HT1080 (cell line): Measurements from ENCODE around the gene IDH1. TPM values are rescaled to one million over a fixed set of nuclear protein-coding genes. Genes with fewer than 3 reads are reported as not detected.
"Not testable (repeated sequence)": the region's sequence is repeated elsewhere in the genome, so short reads cannot be mapped to it uniquely, and the experiment has no call there.

ENCODE experiments used
- DNase-seq: peaks from one replicate; pipeline ENCODE4 v3.0.0-alpha.2; 2015; ENCODE audit warnings: low read depth
- polyA plus RNA-seq, 2 experiments: library from polyadenylated mRNA; depleted of rRNA; stranded (reverse); fragments of >200 nt; gene quantifications; 2 replicates each; pipeline ENCODE4 v1.2.3, GENCODE V29; 2015
- total RNA-seq: library from RNA; depleted of rRNA; stranded (reverse); fragments of >200 nt; shearing (Covaris generic); gene quantifications from 2 replicates; pipeline ENCODE4 v1.2.3, GENCODE V29; 2014; rRNA removed

IDH1 gene
- total RNA-seq, result 62.6 and 66.3 TPM in 2 replicates
- polyA plus RNA-seq (2015; cell fraction: cytosol; rRNA removed), result 43.4 and 47.6 TPM in 2 replicates
- polyA plus RNA-seq (2015; cell fraction: nucleus; rRNA removed), result 76.9 and 83.9 TPM in 2 replicates

- peak; percentile 93 for DNase-seq
These were observed at the start of gene IDH1 for GRCh38 chr2:208254871-208255556. TSS of gene IDH1 (minus strand) at chr2:208255071. CDS start at chr2:208251551, 3,520 bp downstream.

GRCh38 chr2:208304157-208304556, 49.3 kb upstream of the IDH1 start:
- no peak for DNase-seq

- no peak for DNase-seq
These were observed 46.2 kb upstream of the IDH1 start for GRCh38 chr2:208300847-208301618.

DNA sequence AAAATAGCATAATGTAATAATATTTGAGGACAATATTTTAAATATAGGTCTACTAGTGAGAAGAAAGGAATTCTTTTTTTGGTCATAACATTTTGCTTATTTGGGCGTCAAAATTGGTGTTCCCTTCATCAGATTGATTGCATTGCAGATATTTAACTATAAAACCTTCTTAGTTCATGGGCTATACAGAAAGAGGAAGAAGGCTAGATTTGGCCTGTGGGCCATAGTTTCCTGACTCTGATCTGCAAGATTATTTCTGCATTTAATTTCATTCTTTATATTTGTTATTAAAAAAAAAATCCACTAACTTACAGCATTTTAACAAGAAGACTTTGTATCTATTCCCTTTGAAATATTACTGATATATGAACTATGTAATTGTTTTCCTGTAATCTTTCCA, 43.1 kb upstream of the IDH1 start:
- DNase-seq, result no peak

DNA sequence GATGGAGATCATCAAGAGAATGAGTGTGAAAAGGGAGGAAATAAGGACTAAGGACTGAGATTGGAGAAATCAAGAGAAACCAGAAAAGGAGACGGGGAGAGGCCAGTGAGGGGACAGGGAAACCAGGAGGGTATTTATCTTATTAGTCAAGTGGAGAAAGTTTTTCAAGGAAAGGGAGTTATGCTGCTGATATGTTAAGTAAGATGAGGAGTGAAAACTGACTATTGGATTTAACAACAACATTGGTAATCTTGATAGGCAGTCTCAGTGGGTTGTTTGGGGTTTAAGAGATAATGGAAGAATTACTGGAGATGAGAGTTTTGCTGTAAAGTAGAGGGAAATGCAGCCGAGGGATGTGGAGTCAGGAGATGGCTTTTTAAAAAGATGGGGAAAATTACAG, 41.7 kb upstream of the IDH1 start:
- no peak for DNase-seq

- no peak for DNase-seq
These were observed 41.0 kb upstream of the IDH1 start for GRCh38 chr2:208295834-208296233.

GRCh38 chr2:208294482-208295024, 39.7 kb upstream of the IDH1 start:
- DNase-seq, result no peak

DNA sequence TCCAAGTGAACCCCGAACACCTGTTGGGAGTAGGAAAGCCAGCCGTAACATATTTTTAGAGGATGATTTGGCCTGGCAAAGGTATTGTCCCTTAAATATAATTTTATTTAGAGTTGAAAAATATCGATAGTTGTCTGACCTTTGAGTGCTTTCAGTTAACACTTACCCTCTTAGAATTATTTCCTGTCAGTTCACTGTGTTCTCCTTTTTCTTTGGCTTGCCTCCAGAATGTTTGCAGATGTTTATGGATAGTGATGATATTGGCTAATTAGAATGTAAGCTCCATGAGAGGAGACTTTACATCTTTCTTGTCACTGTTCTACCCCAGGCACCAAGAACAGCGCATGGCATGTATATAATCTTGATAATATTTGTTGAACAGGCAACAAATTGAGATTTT, 31.0 kb upstream of the IDH1 start:
- DNase-seq, result no peak

DNA sequence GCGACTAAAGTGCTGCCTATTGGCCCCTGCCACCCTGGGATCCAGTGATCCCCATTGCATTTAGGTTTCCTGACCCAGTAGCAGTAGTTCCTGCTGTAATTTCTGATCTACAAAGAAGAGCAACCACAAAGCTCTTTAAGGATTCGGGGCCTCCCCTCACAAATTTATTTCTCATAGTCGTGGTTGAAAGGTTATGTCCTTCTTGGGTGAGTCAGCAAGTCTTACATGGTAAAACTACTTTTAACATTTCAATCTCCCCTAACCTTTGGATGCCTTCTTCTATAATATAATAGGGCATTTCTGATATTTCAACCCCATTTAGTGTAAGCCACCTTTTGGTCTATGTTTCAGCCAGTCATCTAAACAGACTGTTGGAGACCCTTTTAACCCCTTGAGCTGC, 26.1 kb upstream of the IDH1 start:
- DNase-seq, result peak; percentile 50

DNA sequence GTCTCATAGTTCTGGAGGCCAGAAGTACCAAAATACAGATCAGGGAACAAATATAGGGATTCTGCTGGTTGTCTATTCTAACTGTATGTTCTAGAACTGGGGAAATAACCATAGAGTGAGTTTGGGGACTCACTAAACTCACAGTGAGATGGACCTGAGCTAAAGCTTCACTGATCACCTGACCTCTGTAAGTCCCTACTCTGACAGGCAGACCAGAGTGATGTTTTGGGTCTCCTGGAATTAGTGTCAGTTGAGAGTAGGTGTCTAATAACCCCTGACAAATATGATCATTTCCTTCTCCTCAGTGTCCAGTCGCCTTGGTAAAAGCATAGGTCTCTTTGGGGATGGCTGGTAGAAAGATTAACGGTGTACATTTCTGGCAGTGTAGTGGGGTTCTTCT, 25.4 kb upstream of the IDH1 start:
- no peak for DNase-seq

DNA sequence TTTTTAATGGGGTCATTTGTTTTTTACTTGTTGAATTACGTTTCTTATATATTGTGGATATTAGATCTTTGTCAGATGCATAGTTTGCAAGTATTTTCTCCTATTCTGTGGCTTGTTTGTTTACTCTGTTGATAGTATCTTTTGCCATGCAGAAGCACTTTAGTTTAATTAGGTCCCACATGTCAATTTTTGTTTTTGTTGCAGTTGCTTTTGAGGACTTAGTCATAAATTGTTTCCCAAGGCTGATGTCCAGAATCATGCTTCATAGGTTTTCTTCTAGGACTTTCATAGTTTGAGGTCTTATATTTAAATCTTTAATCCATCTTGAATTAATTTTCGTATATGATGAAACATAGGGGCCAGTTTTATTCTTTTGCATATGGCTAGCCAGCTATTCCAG, 24.4 kb upstream of the IDH1 start:
- DNase-seq, result no peak

- no peak for DNase-seq
These were observed 23.7 kb upstream of the IDH1 start for GRCh38 chr2:208278549-208278948.

GRCh38 chr2:208274748-208275147, 19.9 kb upstream of the IDH1 start:
- no peak for DNase-seq

- peak; percentile 6 for DNase-seq
These were observed 14.2 kb upstream of the IDH1 start for GRCh38 chr2:208269091-208269490.

GRCh38 chr2:208268156-208268952, 13.5 kb upstream of the IDH1 start:
- no peak for DNase-seq

- DNase-seq, result not testable (repeated sequence)
These were observed 12.7 kb upstream of the IDH1 start for GRCh38 chr2:208267526-208267925.

DNA sequence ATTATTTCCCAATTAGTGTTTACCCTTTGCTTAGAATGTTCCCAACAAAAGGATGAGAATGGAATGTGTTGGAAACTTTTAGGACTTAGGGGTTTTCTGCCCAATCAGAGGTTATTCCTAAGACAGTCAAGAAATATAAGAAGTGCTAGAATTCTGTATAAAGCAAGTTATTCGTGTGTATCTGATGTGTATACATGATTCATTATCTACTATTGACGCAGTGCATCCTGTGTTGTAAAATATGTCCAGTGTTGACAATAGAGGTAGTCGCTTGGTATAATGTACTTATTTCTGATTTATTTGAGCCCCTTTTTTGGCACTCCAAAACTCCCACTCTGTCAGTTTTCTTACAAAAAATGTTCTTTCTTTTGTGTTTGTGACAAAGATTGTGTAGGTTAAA, 12.1 kb upstream of the IDH1 start:
- DNase-seq, result no peak

GRCh38 chr2:208266553-208266893, 11.7 kb upstream of the IDH1 start:
- DNase-seq, result no peak

- peak; percentile 99 for DNase-seq
These were observed 11.1 kb upstream of the IDH1 start, which contains the start of gene PIKFYVE for GRCh38 chr2:208265801-208266552. TSS of gene PIKFYVE (plus strand) at chr2:208266255. CDS start at chr2:208271520, 5,265 bp downstream.

GRCh38 chr2:208265371-208265800, 10.5 kb upstream of the IDH1 start:
- DNase-seq, result peak; percentile 43
